Measurements from ENCODE around the gene NDUFC2. TPM values are rescaled to one million over a fixed set of nuclear protein-coding genes. Genes with fewer than 3 reads are reported as not detected.
A peak's percentile ranks its signal among the peaks of the same experiment; 100 is the strongest.
"Not testable (repeated sequence)": the region's sequence is repeated elsewhere in the genome, so short reads cannot be mapped to it uniquely, and the experiment has no call there.

The NDUFC2 gene
- total and polyA plus RNA-seq, 2 of the 13 experiments (the other 11 are each of a cell fraction or from before 2014, with no cell fraction given): 256 to 363 TPM

- ATAC-seq (no peak), DNase-seq (ENCODE audit: low spot score) (no peak), FAIRE-seq (no peak)
- Histone ChIP-seq H3K27ac (ENCODE audit: extremely low read length, insufficient read depth, low read length) (no peak overlapping the region), H3K27me3 (ENCODE audit: control insufficient read depth in 1 of 2, insufficient read depth in 2 of 2, low read length in 2 of 2) (no peaks in the 10 kb centered on the region), H2AFZ (ENCODE audit: low read length) (no peak overlapping the region), H3K36me3 (replicated peaks in 1 of 2; ENCODE audit: control insufficient read depth in 1 of 2, insufficient read depth in 2 of 2, low read length in 2 of 2) (peaks cover 2 to 8% of the 10 kb centered on the region in 2 experiments; a peak in 2 of 5 replicates), H3K4me1 (ENCODE audit: insufficient read depth, low read length) (peaks cover 49% of the 10 kb centered on the region), H3K9ac (ENCODE audit: insufficient read depth, low read depth, low read length) (no peak overlapping the region), H3K4me2 (ENCODE audit: low read depth, low read length) (no peak overlapping the region), H3K4me3 (replicated peaks in 1 of 3; ENCODE audit: insufficient read depth in 1 of 3, low read depth in 2 of 3, low read length in 3 of 3) (no peak overlapping the region), H4K20me1 (ENCODE audit: insufficient read depth, low read length) (no peaks in the 10 kb centered on the region), H3K9me3 (ENCODE audit: low read length) (no peaks in the 10 kb centered on the region), H3K79me2 (ENCODE audit: insufficient read depth, low read length) (no peaks in the 10 kb centered on the region)
- TF ChIP-seq NRL (CRISPR knock-in tag; IDR thresholded peaks at IDR 0.05; ENCODE audit: borderline replicate concordance): no peak
- no peak for TF ChIP-seq ZNF790 (CRISPR knock-in tag; IDR thresholded peaks at IDR 0.05; ENCODE audit: borderline replicate concordance)
- no peak for TF ChIP-seq TOPORS (CRISPR knock-in tag; IDR thresholded peaks at IDR 0.05)
- TF ChIP-seq ISX (CRISPR knock-in tag; conservative IDR thresholded peaks at IDR 0.05): no peak
- POLR2A ChIA-PET: no interaction called here
- 100% methylated on average over 2 of the region's 2 CpGs for WGBS (ENCODE audit: low lambda C conversion rate)
- intact Hi-C loops (cut with micrococcal nuclease; ENCODE audit: unreplicated experiment): no loop called here
- CTCF ChIA-PET (ENCODE audit: low intra/inter-chr PET ratio, low total read pairs): no interaction called here
- in situ Hi-C loops (cut with HindIII; ENCODE audit: extremely low pct_ligation_motif_present, low pct_unique_long_range_greater_than_20kb): no loop called here
- BruUV-seq (replicated peaks): no TSS peak
These were observed 14.6 kb upstream of the NDUFC2 start for GRCh38 chr11:78094250-78094649.

GRCh38 chr11:78086521-78087074, 6.9 kb upstream of the NDUFC2 start:
- H3K36me3 ChIP-seq (replicated peaks in 1 of 2; ENCODE audit: control insufficient read depth in 1 of 2, insufficient read depth in 2 of 2, low read length in 2 of 2); H4K20me1 ChIP-seq (ENCODE audit: insufficient read depth, low read length); intact Hi-C loops (cut with micrococcal nuclease; ENCODE audit: unreplicated experiment); H3K4me3 ChIP-seq (replicated peaks in 1 of 3; ENCODE audit: insufficient read depth in 1 of 3, low read depth in 2 of 3, low read length in 3 of 3); H2AFZ ChIP-seq (ENCODE audit: low read length); H3K9me3 ChIP-seq (ENCODE audit: low read length); BruUV-seq (replicated peaks); in situ Hi-C loops (cut with HindIII; ENCODE audit: extremely low pct_ligation_motif_present, low pct_unique_long_range_greater_than_20kb); H3K79me2 ChIP-seq (ENCODE audit: insufficient read depth, low read length); H3K27me3 ChIP-seq (ENCODE audit: control insufficient read depth in 1 of 2, insufficient read depth in 2 of 2, low read length in 2 of 2); CTCF ChIA-PET (ENCODE audit: low intra/inter-chr PET ratio, low total read pairs): not testable (repeated sequence)
- Histone ChIP-seq H3K27ac (ENCODE audit: extremely low read length, insufficient read depth, low read length) (peak overlapping the region; percentile 73), H3K4me2 (ENCODE audit: low read depth, low read length) (0 out of 2 replicates have a peak overlapping the region, but pooled peaks have one; percentile 15), H3K9ac (ENCODE audit: insufficient read depth, low read depth, low read length) (peak overlapping the region; percentile 41), H3K4me1 (ENCODE audit: insufficient read depth, low read length) (peaks cover 70% of the 10 kb centered on the region)
- ATAC-seq (peak; percentile 9; the same call in 2 of the 3 replicates), FAIRE-seq (peak; percentile 81), DNase-seq (ENCODE audit: low spot score) (peak; percentile 96)
- POLR2A ChIA-PET: interaction anchor here (0.7 to 2.2 kb wide), 9 partner anchors 9 to 102 kb away, joined by 3 to 11 read pairs (median 4); partner anchors contain the start of genes ALG8 and KCTD21
- 31% methylated on average over 6 of the region's 6 CpGs for WGBS (ENCODE audit: low lambda C conversion rate)
- TF ChIP-seq ZNF746 (CRISPR knock-in tag; IDR thresholded peaks at IDR 0.05): peak; percentile 30; the same call in 1 of the 2 replicates
- TF ChIP-seq HBP1 (CRISPR knock-in tag; IDR thresholded peaks at IDR 0.05; ENCODE audit: low read depth): peak; percentile 82
- TF ChIP-seq ATF2 (CRISPR knock-in tag; IDR thresholded peaks at IDR 0.05): peak; percentile 24; the same call in 1 of the 2 replicates
- TF ChIP-seq DPF2 (CRISPR knock-in tag; IDR thresholded peaks at IDR 0.05; ENCODE audit: borderline replicate concordance, low read depth): peak; percentile 47; the same call in 1 of the 2 replicates
- TF ChIP-seq AHDC1 (CRISPR knock-in tag; IDR thresholded peaks at IDR 0.05; ENCODE audit: borderline replicate concordance): peak; percentile 50; the same call in 1 of the 2 replicates
